Right lobe of liver (tissue), 6 donors: ENCODE data around the gene EHD4. TPM values are rescaled to one million over a fixed set of nuclear protein-coding genes. Genes with fewer than 3 reads are reported as not detected.

Experiments used
- ATAC-seq, 4 donors: fragments of 200-7000 bp; cut with Tn5 transposase; one replicate each; pipeline ENCODE4 v1.9.1; 2020; ENCODE audit warnings: mild to moderate bottlenecking in 4 of 4, moderate library complexity in 4 of 4
- DNase-seq, 3 donors: peaks; one replicate each; pipeline ENCODE4 v3.0.0-alpha.2; 2020
- H3K27ac ChIP-seq, 3 donors: fragments of 200-600 bp; one replicate each; pipeline ENCODE4 v1.8.0; 2022
- H3K27me3 ChIP-seq, 2 donors: fragments of 200-600 bp; one replicate each; pipeline ENCODE4 v1.8.0; 2022
- H3K36me3 ChIP-seq, 4 donors: fragments of 200-600 bp; sonication (generic) in 1 of 4; one replicate each; pipeline versions ENCODE4 v1.5.1 to v1.8.0; 2017 to 2022; ENCODE audit warnings: control low read depth in 1 of 4
- H3K4me1 ChIP-seq, 4 donors: fragments of 200-600 bp; sonication (generic) in 1 of 4; one replicate each; pipeline versions ENCODE4 v1.5.1 to v1.8.0; 2017 to 2022; ENCODE audit warnings: control low read depth in 1 of 4
- H3K4me3 ChIP-seq, 3 donors: fragments of 200-600 bp; one replicate each; pipeline ENCODE4 v1.8.0; 2022
- H3K9me3 ChIP-seq, 4 donors: fragments of 200-600 bp; sonication (generic) in 1 of 4; one replicate each; pipeline versions ENCODE4 v1.5.1 to v1.8.0; 2017 to 2022; ENCODE audit warnings: control low read depth in 1 of 4
- POLR2A ChIP-seq: fragments of 450-650 bp; IDR thresholded peaks from one replicate; pipeline ENCODE4 v1.6.1; 2017; ENCODE audit warnings: antibody characterized with exemption, mild to moderate bottlenecking
- WGBS: methylation state at CpG from one replicate; pipeline ENCODE4 v1.1.6; 2018; ENCODE audit warnings: low coverage, low lambda C conversion rate; ENCODE audit not compliant: insufficient coverage; ENCODE audit errors: missing lambda C conversion rate; 5-methylcytosine and 5-hydroxymethylcytosine counted together
- intact Hi-C, 2 donors: fragments of 100-400 bp; cut with DNase I; formaldehyde crosslinking; loops; one replicate each; pipeline versions ENCODE4 v1.11.2 to v1.14.1; 2022
- total RNA-seq, 6 experiments: library from RNA; depleted of rRNA in 2 of 6; stranded (reverse); fragments of >200 nt in 2 of 6; fragmentation: NEBNext Ultra II Directional in 3 of 6; extraction: Animal tissue kit (Norgen Biotek cat#: 25700) in 3 of 6; gene quantifications; one replicate each; pipeline versions ENCODE4 v1.1.0 to v1.2.4, GENCODE V29; 2016 to 2023
- TF ChIP-seq, protein P1 (sequence below), 4 donors: fragments of 200-600 bp in 3 of 4; fragments of 450-650 bp in 1 of 4; IDR thresholded peaks; one replicate each; pipeline versions ENCODE4 v1.5.1 to v1.8.0; 2016 to 2022; ENCODE audit warnings: antibody characterized with exemption in 4 of 4, mild to moderate bottlenecking in 2 of 4
- donor health status: DM: no; HTN: yes; CAD: no.
- donor health status: DM: no; HTN: no; CAD: no.
- donor health status: DM: no; HTN: no; CAD: no.
- donor health status: DM: no; HTN: yes; CAD: no.
- donor health status: DM: no; HTN: yes; CAD: no.

Gene EHD4
- total RNA-seq, 6 experiments from 2014 or later, result 4.7 to 21.5 (median 11.1) TPM

DNA sequence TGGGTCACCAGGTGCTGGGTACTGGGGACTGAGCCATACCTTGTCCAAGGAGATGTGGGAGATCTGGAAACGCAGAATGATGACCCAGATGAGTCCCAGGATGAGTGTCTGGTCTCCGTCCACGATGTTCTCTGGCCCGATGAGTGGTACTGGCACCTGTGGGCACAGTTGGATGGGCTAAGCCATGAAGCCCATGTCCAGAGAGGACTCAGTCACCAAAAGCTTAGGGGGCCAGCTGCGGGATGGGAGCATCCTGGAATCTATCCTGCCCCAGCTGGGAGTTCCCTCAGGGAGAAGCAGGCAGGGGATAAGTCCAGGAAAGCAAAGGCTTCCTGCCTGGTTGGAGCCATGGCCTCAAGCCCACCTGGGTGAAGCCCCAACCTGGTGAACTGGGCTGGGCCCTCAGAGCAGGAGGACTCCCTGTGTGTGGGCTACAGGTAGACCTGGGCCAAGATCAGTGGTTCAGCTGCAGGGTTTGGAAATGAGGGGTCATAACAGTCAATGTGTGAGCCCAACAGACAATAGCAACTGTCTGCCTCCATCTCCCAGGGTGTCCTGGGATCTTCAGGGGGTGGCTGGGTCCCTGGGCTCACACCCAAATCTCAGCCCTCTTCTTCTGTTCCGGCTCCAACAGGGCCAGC, 82.2 kb downstream of the EHD4 start:
- Histone ChIP-seq H3K9me3 (no peaks in the 10 kb centered on the region), H3K27ac (no peak overlapping the region), H3K27me3 (no peaks in the 10 kb centered on the region), H3K36me3 (no peaks in the 10 kb centered on the region), H3K4me1 (peaks cover 0 to 26% (median 2%) of the 10 kb centered on the region in 4 donors), H3K4me3 (no peak overlapping the region)
- DNase-seq (no peak), ATAC-seq (no peak)
- no CpG with 5 or more reads among the region's 6 CpGs for WGBS
- intact Hi-C loops, result no loop called here
- TF ChIP-seq, protein P1, sequence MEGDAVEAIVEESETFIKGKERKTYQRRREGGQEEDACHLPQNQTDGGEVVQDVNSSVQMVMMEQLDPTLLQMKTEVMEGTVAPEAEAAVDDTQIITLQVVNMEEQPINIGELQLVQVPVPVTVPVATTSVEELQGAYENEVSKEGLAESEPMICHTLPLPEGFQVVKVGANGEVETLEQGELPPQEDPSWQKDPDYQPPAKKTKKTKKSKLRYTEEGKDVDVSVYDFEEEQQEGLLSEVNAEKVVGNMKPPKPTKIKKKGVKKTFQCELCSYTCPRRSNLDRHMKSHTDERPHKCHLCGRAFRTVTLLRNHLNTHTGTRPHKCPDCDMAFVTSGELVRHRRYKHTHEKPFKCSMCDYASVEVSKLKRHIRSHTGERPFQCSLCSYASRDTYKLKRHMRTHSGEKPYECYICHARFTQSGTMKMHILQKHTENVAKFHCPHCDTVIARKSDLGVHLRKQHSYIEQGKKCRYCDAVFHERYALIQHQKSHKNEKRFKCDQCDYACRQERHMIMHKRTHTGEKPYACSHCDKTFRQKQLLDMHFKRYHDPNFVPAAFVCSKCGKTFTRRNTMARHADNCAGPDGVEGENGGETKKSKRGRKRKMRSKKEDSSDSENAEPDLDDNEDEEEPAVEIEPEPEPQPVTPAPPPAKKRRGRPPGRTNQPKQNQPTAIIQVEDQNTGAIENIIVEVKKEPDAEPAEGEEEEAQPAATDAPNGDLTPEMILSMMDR (IDR thresholded peaks at IDR 0.05), result no peak
- no peak for TF ChIP-seq POLR2A

- DNase-seq, result no peak
- TF ChIP-seq, protein P1 (IDR thresholded peaks at IDR 0.05), result no peak
- no peak for TF ChIP-seq POLR2A
Observed at GRCh38 chr15:41888662-41889253, 83.6 kb downstream of the EHD4 start.

GRCh38 chr15:41887893-41888292, 84.5 kb downstream of the EHD4 start:
- WGBS, result no CpG with 5 or more reads among the region's 9 CpGs
- no peak overlapping the region for H3K27ac ChIP-seq
- no peak overlapping the region for H3K4me3 ChIP-seq
- no peak for TF ChIP-seq POLR2A
- TF ChIP-seq, protein P1 (IDR thresholded peaks at IDR 0.05), result no peak
- intact Hi-C loops, result no loop called here
- DNase-seq (no peak), ATAC-seq (no peak)
- H3K4me1 ChIP-seq, result peaks cover 0 to 32% (median 12%) of the 10 kb centered on the region in 4 donors
- no peaks in the 10 kb centered on the region for H3K9me3 ChIP-seq
- H3K27me3 ChIP-seq, result no peaks in the 10 kb centered on the region
- no peaks in the 10 kb centered on the region for H3K36me3 ChIP-seq

More at GRCh38 chr15:41888662-41889253, 83.6 kb downstream of the EHD4 start:
- no peak for ATAC-seq
- H3K9me3 ChIP-seq, result no peaks in the 10 kb centered on the region
- H3K27me3 ChIP-seq, result no peaks in the 10 kb centered on the region
- intact Hi-C loops, result no loop called here
- no peak overlapping the region for H3K4me3 ChIP-seq
- peaks cover 0 to 29% (median 8%) of the 10 kb centered on the region in 4 donors for H3K4me1 ChIP-seq
- WGBS, result 80% methylated on average over 1 of the region's 7 CpGs
- H3K27ac ChIP-seq, result no peak overlapping the region
- no peaks in the 10 kb centered on the region for H3K36me3 ChIP-seq

DNA sequence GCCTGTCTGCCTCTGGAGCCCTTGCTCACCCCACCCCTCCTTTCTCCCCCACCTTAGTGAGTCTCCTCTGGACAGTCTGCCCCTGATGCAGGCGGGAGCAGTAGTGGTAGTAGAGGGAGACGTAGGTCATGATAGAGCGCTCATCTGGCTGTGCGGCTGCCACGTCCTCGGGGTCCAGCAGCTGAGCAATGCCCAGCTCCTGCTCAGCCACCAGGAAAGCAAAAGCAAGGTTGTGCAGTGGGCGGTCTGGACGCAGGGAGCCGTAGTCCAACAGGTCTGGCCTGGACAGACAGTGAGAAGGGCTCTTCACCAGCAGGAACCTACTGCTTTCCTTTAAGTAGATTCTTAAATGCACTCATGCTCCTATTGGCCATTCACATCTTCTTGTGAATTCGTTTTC, 85.2 kb downstream of the EHD4 start:
- no peaks in the 10 kb centered on the region for H3K27me3 ChIP-seq
- intact Hi-C loops, result no loop called here
- TF ChIP-seq POLR2A, result no peak
- TF ChIP-seq, protein P1 (IDR thresholded peaks at IDR 0.05), result no peak
- ATAC-seq (no peak), DNase-seq (no peak)
- 90% methylated on average over 1 of the region's 10 CpGs for WGBS
- H3K27ac ChIP-seq, result no peak overlapping the region
- H3K4me3 ChIP-seq, result no peak overlapping the region
- H3K4me1 ChIP-seq, result peaks cover 0 to 34% (median 14%) of the 10 kb centered on the region in 4 donors
- no peaks in the 10 kb centered on the region for H3K9me3 ChIP-seq
- no peaks in the 10 kb centered on the region for H3K36me3 ChIP-seq
